HG03460 (cell line): ENCODE data around the gene C1QL2.

Source experiments
- ATAC-seq: cut with Tn5 transposase; IDR thresholded peaks from one replicate; pipeline ENCODE4 v1.9.1; 2021; ENCODE audit not compliant: unreplicated experiment

The C1QL2 gene

GRCh38 chr2:119109866-119110265 lies 48.7 kb downstream of the C1QL2 start:
- ATAC-seq = no peak

GRCh38 chr2:119108186-119108585 lies 50.4 kb downstream of the C1QL2 start:
- ATAC-seq = no peak

GRCh38 chr2:119106301-119106897 lies 52.2 kb downstream of the C1QL2 start:
- ATAC-seq = no peak
